Measurements from ENCODE around the gene NLRP7. TPM values are rescaled to one million over a fixed set of nuclear protein-coding genes. Genes with fewer than 3 reads are reported as not detected.
"Not testable (repeated sequence)": the region's sequence is repeated elsewhere in the genome, so short reads cannot be mapped to it uniquely, and the experiment has no call there.

Gene NLRP7
- total RNA-seq, result not detected in 2 replicates

GRCh38 chr19:54947381-54947780 is at the start of gene NLRP7:
NLRP7 (minus strand) TSS chr19:54947530.
- intact Hi-C loops (cut with micrococcal nuclease), result no loop called here

DNA sequence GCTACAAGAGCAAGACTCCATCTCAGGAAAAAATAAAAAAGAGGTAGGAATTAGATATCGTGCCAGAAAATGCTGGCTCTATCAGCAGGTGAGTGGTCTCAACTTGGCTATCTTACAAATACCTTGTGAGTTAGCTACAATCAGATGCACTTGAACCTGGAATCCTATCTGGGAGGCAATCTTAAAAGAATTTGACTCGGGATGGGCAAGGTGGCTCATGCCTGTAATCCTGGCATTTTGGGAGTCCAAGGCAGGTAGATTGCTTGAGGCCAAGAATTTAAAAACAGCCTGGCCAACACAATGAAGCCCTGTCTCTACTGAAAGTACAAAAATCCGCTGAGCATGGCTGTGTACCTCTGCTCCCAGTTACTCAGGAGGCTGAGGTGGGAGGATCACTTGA is 48.2 kb upstream of the NLRP7 start:
- intact Hi-C loops (cut with micrococcal nuclease), result no loop called here

GRCh38 chr19:54989531-54989930 is 42.2 kb upstream of the NLRP7 start:
- intact Hi-C loops (cut with micrococcal nuclease), result not testable (repeated sequence)

- intact Hi-C loops (cut with micrococcal nuclease), result not testable (repeated sequence)
Observed at GRCh38 chr19:54982562-54982961, 35.2 kb upstream of the NLRP7 start.

DNA sequence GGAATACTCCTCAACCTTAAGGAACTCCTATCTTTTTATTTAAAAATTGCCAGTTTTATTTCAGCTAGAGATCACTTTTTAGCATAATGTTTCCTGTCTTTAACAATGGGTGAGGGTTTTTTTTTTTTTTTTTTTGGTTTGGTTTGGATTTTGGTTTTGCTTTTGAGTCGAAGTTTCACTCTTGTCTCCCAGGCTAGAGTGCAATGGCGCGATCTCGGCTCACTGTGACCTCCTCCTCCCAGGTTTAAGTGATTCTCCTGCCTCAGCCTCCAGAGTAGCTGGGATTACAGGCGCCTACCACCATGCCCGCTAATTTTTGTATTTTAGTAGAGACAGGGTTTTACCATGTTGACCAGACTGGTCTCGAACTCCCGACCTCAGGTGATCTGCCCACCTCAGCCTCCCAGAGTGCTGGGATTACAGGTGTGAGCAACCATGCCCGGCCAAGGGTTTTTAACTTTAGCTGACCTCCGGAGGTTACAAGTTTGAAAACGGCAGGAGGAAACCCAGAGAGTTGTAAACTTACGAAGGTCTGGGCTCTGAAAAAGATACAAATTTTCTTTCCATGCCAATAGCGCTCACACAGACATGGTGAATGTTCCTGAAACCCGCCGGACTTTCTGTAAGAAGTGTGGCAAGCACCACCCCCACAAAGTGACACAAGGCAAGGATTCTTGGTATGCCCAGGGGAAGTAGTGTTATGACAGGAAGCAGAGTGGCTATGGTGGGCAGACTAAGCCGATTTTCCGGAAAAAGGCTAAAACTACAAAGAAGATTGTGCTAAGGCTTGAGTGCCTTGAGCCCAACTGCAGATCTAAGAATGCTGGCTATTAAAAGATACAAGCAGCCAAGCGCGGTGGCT is 26.1 kb upstream of the NLRP7 start:
- intact Hi-C loops (cut with micrococcal nuclease), result not testable (repeated sequence)

GRCh38 chr19:54971446-54971845 is 24.1 kb upstream of the NLRP7 start:
- intact Hi-C loops (cut with micrococcal nuclease), result not testable (repeated sequence)

DNA sequence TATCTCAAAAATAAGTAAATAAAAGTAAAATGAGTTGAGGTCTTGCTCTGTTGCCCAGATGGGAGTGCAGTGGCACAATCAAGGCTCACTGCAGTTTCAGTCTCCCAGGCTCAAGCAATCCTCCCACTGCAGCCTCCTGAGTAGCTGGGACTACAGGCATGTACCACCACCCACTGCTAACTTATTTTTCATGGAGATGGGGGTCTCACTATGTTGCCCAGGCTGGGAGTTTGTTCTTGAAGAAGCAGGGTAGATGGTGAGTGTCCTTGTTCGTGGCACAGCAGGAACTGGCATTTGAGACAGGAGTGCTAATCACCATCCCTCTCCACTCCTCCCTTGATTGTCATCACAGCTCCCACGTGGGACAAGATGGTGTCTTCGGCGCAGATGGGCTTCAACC is 22.3 kb upstream of the NLRP7 start:
- intact Hi-C loops (cut with micrococcal nuclease), result no loop called here

GRCh38 chr19:54967611-54968010 is 20.3 kb upstream of the NLRP7 start:
- intact Hi-C loops (cut with micrococcal nuclease), result no loop called here

GRCh38 chr19:54965055-54965454 is 17.7 kb upstream of the NLRP7 start:
- intact Hi-C loops (cut with micrococcal nuclease), result not testable (repeated sequence)

GRCh38 chr19:54959840-54960239 is 12.5 kb upstream of the NLRP7 start:
- intact Hi-C loops (cut with micrococcal nuclease), result no loop called here

GRCh38 chr19:54955376-54955775 is 8.0 kb upstream of the NLRP7 start:
- intact Hi-C loops (cut with micrococcal nuclease), result no loop called here

DNA sequence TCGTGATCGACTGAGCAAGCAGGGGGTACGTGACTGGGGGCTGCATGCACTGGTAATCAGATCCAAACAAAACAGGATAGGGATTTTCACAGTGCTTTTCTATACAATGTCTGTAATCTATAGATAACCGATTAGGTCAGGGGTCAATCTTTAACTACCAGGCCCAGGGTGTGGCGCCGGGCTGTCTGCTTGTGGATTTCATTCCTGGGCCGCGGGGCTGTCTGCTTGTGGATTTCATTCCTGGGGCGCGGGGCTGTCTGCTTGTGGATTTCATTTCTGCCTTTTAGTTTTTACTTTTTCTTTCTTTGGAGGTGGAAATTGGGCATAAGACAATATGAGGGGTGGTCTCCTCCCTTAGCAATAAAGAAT is 6.0 kb upstream of the NLRP7 start:
- intact Hi-C loops (cut with micrococcal nuclease), result not testable (repeated sequence)

GRCh38 chr19:54952591-54953344 is 5.4 kb upstream of the NLRP7 start:
- intact Hi-C loops (cut with micrococcal nuclease), result no loop called here

- intact Hi-C loops (cut with micrococcal nuclease), result not testable (repeated sequence)
Observed at GRCh38 chr19:54950580-54950979, 3.2 kb upstream of the NLRP7 start.

- intact Hi-C loops (cut with micrococcal nuclease), result no loop called here
Observed at GRCh38 chr19:54949412-54949811, 2.1 kb upstream of the NLRP7 start.

DNA sequence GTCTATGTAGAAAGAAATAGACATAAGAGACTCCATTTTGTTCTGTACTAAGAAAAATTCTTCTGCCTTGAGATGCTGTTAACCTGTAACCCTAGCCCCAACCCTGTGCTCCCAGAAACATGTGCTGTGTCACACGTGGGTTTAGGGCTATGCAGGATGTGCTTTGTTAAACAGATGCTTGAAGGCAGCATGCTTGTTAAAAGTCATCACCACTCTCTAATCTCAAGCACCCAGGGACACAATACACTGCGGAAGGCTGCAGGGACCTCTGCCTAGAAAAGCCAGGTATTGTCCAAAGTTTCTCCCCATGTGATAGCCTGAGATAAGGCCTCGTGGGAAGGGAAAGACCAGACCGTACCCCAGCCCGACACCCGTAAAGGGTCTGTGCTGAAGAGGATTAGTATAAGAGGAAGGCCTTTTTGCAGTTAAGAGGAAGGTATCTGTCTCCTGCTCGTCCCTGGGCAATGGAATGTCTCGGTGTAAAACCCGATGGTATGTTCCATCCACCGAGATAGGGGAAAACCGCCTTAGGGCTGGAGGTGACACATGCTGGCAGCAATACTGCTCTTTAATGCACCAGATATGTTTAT is 3.5 kb downstream of the NLRP7 start:
- intact Hi-C loops (cut with micrococcal nuclease), result not testable (repeated sequence)

DNA sequence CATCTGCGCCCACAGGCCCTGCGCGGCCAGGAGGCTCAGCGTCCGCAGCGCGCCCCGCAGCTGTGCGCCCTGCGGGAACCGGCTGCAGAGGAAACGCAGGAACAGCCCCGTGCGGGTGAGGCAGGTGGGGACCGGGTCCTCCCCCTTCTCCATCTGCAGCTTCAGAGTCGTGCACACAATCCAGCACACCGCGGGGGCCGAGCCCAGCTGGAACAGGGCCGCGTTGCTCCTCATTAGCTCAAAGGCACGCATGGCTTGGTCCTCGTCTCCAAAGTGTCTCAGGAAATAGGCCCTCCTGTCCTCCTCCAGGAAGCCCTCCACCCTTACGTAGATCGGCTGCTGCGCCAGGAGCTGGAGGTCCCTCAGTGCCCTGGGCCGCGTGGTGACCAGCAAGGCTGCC is 7.8 kb downstream of the NLRP7 start:
- intact Hi-C loops (cut with micrococcal nuclease), result not testable (repeated sequence)

DNA sequence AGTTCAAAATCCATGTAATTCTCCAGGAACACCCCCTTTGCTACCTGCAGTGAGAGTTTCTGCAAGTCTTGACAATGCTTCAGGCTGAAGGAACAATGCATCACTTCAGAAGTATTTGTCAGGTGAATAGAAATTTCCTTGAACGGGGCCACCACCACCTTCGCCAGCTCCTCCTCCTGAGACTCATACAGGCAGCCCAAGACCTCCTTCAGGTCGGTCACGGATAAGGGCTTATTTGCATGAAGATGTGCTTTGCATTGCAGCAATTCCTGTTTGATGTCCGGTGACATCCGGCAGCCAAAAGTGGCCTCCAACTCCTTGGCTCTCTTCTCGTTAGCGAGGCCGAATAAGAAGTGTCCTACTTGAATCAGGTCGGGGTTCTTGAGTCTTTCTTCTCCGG is 8.4 kb downstream of the NLRP7 start:
- intact Hi-C loops (cut with micrococcal nuclease), result no loop called here

GRCh38 chr19:54937926-54938325 is 9.4 kb downstream of the NLRP7 start:
- intact Hi-C loops (cut with micrococcal nuclease), result no loop called here

DNA sequence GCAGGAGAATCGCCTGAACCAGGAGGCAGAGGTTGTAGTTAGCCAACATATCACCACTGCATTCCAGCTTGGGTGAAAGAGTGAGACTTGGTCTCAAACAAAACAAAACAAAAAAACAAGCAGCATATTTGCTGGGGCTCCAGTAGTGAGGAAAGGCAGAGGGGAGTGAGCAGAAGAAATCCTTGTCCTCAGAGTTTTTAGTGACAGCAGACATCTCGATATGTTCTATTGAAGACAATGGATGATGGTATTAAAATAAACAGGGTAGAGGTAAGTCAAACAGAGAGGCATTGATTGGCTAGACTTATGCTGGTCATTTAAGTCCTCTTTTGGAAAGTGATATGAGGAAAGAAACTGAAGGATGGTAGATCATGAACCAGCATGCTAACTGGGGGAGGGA is 19.0 kb downstream of the NLRP7 start:
- intact Hi-C loops (cut with micrococcal nuclease), result no loop called here

- intact Hi-C loops (cut with micrococcal nuclease), result no loop called here
Observed at GRCh38 chr19:54923276-54923675, 24.1 kb downstream of the NLRP7 start.

- intact Hi-C loops (cut with micrococcal nuclease), result no loop called here
Observed at GRCh38 chr19:54921082-54921481, 26.2 kb downstream of the NLRP7 start.
